Neural cell (in vitro differentiated cells): Measurements from ENCODE around the gene TLR2. TPM values are rescaled to one million over a fixed set of nuclear protein-coding genes. Genes with fewer than 3 reads are reported as not detected.
A peak's percentile ranks its signal among the peaks of the same experiment; 100 is the strongest.

Experiments used
- H2AFZ ChIP-seq: fragments of 200-600, 300-800 bp; sonication (generic), shearing (Covaris generic); 2 replicates; pipeline ENCODE4 v1.6.0; 2014; ENCODE audit warnings: low read depth, mild to moderate bottlenecking, antibody characterized with exemption, low read length, moderate library complexity
- H3F3A ChIP-seq: fragments of 200-600 bp; shearing (Covaris generic); 2 replicates; pipeline ENCODE4 v1.6.1; 2016; ENCODE audit warnings: mild to moderate bottlenecking, moderate library complexity, mixed read lengths, antibody characterized with exemption, low read length; ENCODE audit not compliant: insufficient read depth, poor library complexity, severe bottlenecking
- H3K27ac ChIP-seq: fragments of 200-600, 300-800 bp; sonication (generic), shearing (Covaris generic); 2 replicates; pipeline ENCODE4 v1.5.1; 2014; ENCODE audit warnings: mild to moderate bottlenecking, low read length, moderate library complexity
- H3K27me3 ChIP-seq: fragments of 300-800, 200-600 bp; sonication (generic), shearing (Covaris generic); 2 replicates; pipeline ENCODE4 v1.6.0; 2014; ENCODE audit warnings: mild to moderate bottlenecking, low read depth, low read length, moderate library complexity; ENCODE audit not compliant: insufficient read depth
- H3K36me3 ChIP-seq: fragments of 300-800, 200-600 bp; sonication (generic), shearing (Covaris generic); 2 replicates; pipeline ENCODE4 v1.5.1; 2014; ENCODE audit warnings: mild to moderate bottlenecking, antibody characterized with exemption, low read length, moderate library complexity; ENCODE audit not compliant: insufficient read depth
- H3K4me2 ChIP-seq: fragments of 300-800, 200-600 bp; sonication (generic), shearing (Covaris generic); 2 replicates; pipeline ENCODE4 v1.6.0; 2014; ENCODE audit warnings: mild to moderate bottlenecking, low read length
- H3K4me3 ChIP-seq: fragments of 300-800, 200-600 bp; sonication (generic), shearing (Covaris generic); 2 replicates; pipeline ENCODE4 v1.5.1; 2014; ENCODE audit warnings: mild to moderate bottlenecking, low read length, moderate library complexity
- H3K79me2 ChIP-seq: fragments of 200-600 bp; shearing (Covaris generic); replicated peaks from 2 replicates; pipeline ENCODE4 v1.6.0; 2014; ENCODE audit warnings: mild to moderate bottlenecking, low read length, moderate library complexity; ENCODE audit not compliant: insufficient read depth
- H3K9ac ChIP-seq: fragments of 300-800, 200-600 bp; sonication (generic), shearing (Covaris generic); 2 replicates; pipeline ENCODE4 v1.6.1; 2016; ENCODE audit warnings: mild to moderate bottlenecking, low read length, mixed read lengths
- H3K9me2 ChIP-seq: fragments of 200-600 bp; shearing (Covaris generic); 2 replicates; pipeline ENCODE4 v1.6.1; 2016; ENCODE audit warnings: mild to moderate bottlenecking, low read length, mixed read lengths; ENCODE audit not compliant: insufficient read depth
- H3K9me3 ChIP-seq: fragments of 200-600, 300-800 bp; sonication (generic), shearing (Covaris generic); 2 replicates; pipeline ENCODE4 v1.6.1; 2016; ENCODE audit warnings: mild to moderate bottlenecking, mixed run types, low read length, moderate library complexity, mixed read lengths
- H4K20me1 ChIP-seq: fragments of 200-600 bp; shearing (Covaris generic); 2 replicates; pipeline ENCODE4 v1.6.1; 2016; ENCODE audit warnings: mild to moderate bottlenecking, mixed run types; ENCODE audit not compliant: insufficient read depth
- CTCF ChIP-seq: fragments of 450-650 bp; IDR thresholded peaks from 2 replicates; pipeline ENCODE4 v1.5.1; 2014; ENCODE audit warnings: antibody characterized with exemption, mild to moderate bottlenecking, moderate library complexity; ENCODE audit not compliant: poor library complexity, severe bottlenecking
- EP300 ChIP-seq: fragments of 450-650 bp; conservative IDR thresholded peaks from 2 replicates; pipeline ENCODE4 v1.6.1; 2014; ENCODE audit warnings: antibody characterized with exemption, mild to moderate bottlenecking, moderate library complexity; ENCODE audit not compliant: poor library complexity, severe bottlenecking
- EZH2 ChIP-seq: fragments of 200-600, 300-800 bp; shearing (Covaris generic), sonication (generic); IDR thresholded peaks from 2 replicates; pipeline ENCODE4 v1.6.1; 2014; ENCODE audit warnings: antibody characterized with exemption, low read length, borderline replicate concordance, mild to moderate bottlenecking; ENCODE audit not compliant: insufficient read depth, poor library complexity, severe bottlenecking
- MXI1 ChIP-seq: fragments of 450-650 bp; conservative IDR thresholded peaks from 2 replicates; pipeline ENCODE4 v1.6.1; 2014; ENCODE audit warnings: antibody characterized with exemption, mild to moderate bottlenecking; ENCODE audit not compliant: poor library complexity, severe bottlenecking
- POLR2AphosphoS5 ChIP-seq: IDR thresholded peaks from 2 replicates; pipeline ENCODE4 v1.6.1; 2012
- RAD21 ChIP-seq: fragments of 450-650 bp; conservative IDR thresholded peaks from 2 replicates; pipeline ENCODE4 v1.6.1; 2014; ENCODE audit warnings: antibody characterized with exemption, mild to moderate bottlenecking, moderate library complexity
- REST ChIP-seq: IDR thresholded peaks from 2 replicates; pipeline ENCODE4 v1.6.1; 2012; ENCODE audit warnings: borderline replicate concordance
- SMC3 ChIP-seq: fragments of 450-650 bp; conservative IDR thresholded peaks from 2 replicates; pipeline ENCODE4 v1.6.1; 2014; ENCODE audit warnings: antibody characterized with exemption, mild to moderate bottlenecking, moderate library complexity; ENCODE audit not compliant: poor library complexity
- TAF1 ChIP-seq: IDR thresholded peaks from 2 replicates; pipeline ENCODE4 v1.6.1; 2012; ENCODE audit warnings: low read depth
- polyA plus RNA-seq: library from polyadenylated mRNA; depleted of rRNA; stranded (reverse); fragments of >200 nt; gene quantifications from 2 replicates; pipeline ENCODE4 v1.2.3, GENCODE V29; 2014

Gene TLR2
- polyA plus RNA-seq, 1 donor from 2014 or later = not detected

- TF ChIP-seq REST = no peak
- no peak for TF ChIP-seq EP300
- peak; percentile 63 for TF ChIP-seq CTCF
- TF ChIP-seq TAF1 = no peak
- TF ChIP-seq EZH2 = no peak
- no peak for TF ChIP-seq MXI1
- TF ChIP-seq SMC3 = peak; percentile 56
- no peak for TF ChIP-seq POLR2AphosphoS5
- TF ChIP-seq RAD21 = peak; percentile 66
- H3K27ac ChIP-seq = no peak overlapping the region
- H2AFZ ChIP-seq = no peak overlapping the region
- no peaks in the 10 kb centered on the region for H3K9me3 ChIP-seq
- H3F3A ChIP-seq = no peaks in the 10 kb centered on the region
- H3K4me2 ChIP-seq = no peak overlapping the region
- no peaks in the 10 kb centered on the region for H3K36me3 ChIP-seq
- no peaks in the 10 kb centered on the region for H3K79me2 ChIP-seq
- H3K9me2 ChIP-seq = no peaks in the 10 kb centered on the region
- no peak overlapping the region for H3K4me3 ChIP-seq
- H3K9ac ChIP-seq = no peak overlapping the region
- H4K20me1 ChIP-seq = no peaks in the 10 kb centered on the region
- H3K27me3 ChIP-seq = no peaks in the 10 kb centered on the region
Measured at GRCh38 chr4:153750197-153750817, 66.2 kb downstream of the TLR2 start.

GRCh38 chr4:153755186-153755585 is 71.1 kb downstream of the TLR2 start:
- Histone ChIP-seq H3K9me2 (no peaks in the 10 kb centered on the region), H3K36me3 (no peaks in the 10 kb centered on the region), H3K27ac (no peak overlapping the region), H3K9me3 (no peaks in the 10 kb centered on the region), H3K4me2 (no peak overlapping the region), H3K27me3 (no peaks in the 10 kb centered on the region), H3K4me3 (no peak overlapping the region), H3F3A (no peaks in the 10 kb centered on the region), H2AFZ (no peak overlapping the region), H4K20me1 (no peaks in the 10 kb centered on the region), H3K79me2 (peaks cover 6% of the 10 kb centered on the region), H3K9ac (no peak overlapping the region)
- TF ChIP-seq RAD21 (no peak), CTCF (no peak), SMC3 (no peak), EP300 (no peak), POLR2AphosphoS5 (no peak), EZH2 (no peak), TAF1 (no peak), MXI1 (no peak)

Other genes with a start within 250 kb of the TLR2 start
- 11.1 and 14.5 TPM in 2 replicates for gene TMEM131L, start 217.9 kb upstream of the TLR2 start, polyA plus RNA-seq
- 30.1 and 37.8 TPM in 2 replicates for gene RNF175, start 75.7 kb downstream of the TLR2 start, polyA plus RNA-seq
- gene SFRP2, start 104.8 kb downstream of the TLR2 start, polyA plus RNA-seq = 0.40 and 0.51 TPM in 2 replicates